ENCODE results near the gene SPTBN1.

GRCh38 chr2:54564439-54564838, 108.3 kb downstream of the SPTBN1 start:
- TF ChIP-seq CTCF (conservative IDR thresholded peaks at IDR 0.05; ENCODE audit: low read length) (no peak), EZH2phosphoT487 (IDR thresholded peaks at IDR 0.05; ENCODE audit: borderline replicate concordance) (no peak)
